Osteoblast (primary cell): ENCODE results near the gene UNC13C. TPM values are rescaled to one million over a fixed set of nuclear protein-coding genes. Genes with fewer than 3 reads are reported as not detected.

Source experiments
- DNase-seq: peaks from one replicate; pipeline ENCODE4 v3.0.0; 2011; ENCODE audit warnings: low spot score, mixed read lengths; ENCODE audit not compliant: insufficient read length; ENCODE audit errors: missing footprints
- H2AFZ ChIP-seq: 2 replicates; pipeline ENCODE4 v1.6.0; 2011; ENCODE audit warnings: mild to moderate bottlenecking, low read length
- H3K27ac ChIP-seq: 2 replicates; pipeline ENCODE4 v1.5.1; 2011; ENCODE audit warnings: mild to moderate bottlenecking, low read depth, low read length, moderate library complexity
- H3K27me3 ChIP-seq: 2 replicates; pipeline ENCODE4 v1.6.0; 2012; ENCODE audit warnings: mild to moderate bottlenecking, control low read depth, inconsistent platforms, low read length, moderate library complexity; ENCODE audit not compliant: insufficient read depth
- H3K36me3 ChIP-seq: 2 replicates; pipeline ENCODE4 v1.5.1; 2011; ENCODE audit warnings: mild to moderate bottlenecking, low read length, control low read depth, moderate library complexity; ENCODE audit not compliant: insufficient read depth
- H3K4me1 ChIP-seq: 2 replicates; pipeline ENCODE4 v1.5.1; 2011; ENCODE audit warnings: mild to moderate bottlenecking, low read length, control low read depth, moderate library complexity; ENCODE audit not compliant: insufficient read depth
- H3K4me2 ChIP-seq: 2 replicates; pipeline ENCODE4 v1.6.0; 2011; ENCODE audit warnings: mild to moderate bottlenecking, low read length; ENCODE audit not compliant: insufficient read depth
- H3K4me3 ChIP-seq: fragments of 200-600 bp; sonication (generic); 3 replicates; pipeline ENCODE4 v1.5.1; 2012; ENCODE audit warnings: mild to moderate bottlenecking, low read length, inconsistent platforms; ENCODE audit not compliant: insufficient read depth
- H3K79me2 ChIP-seq: 2 replicates; pipeline ENCODE4 v1.6.0; 2012; ENCODE audit warnings: mild to moderate bottlenecking, low read length, control low read depth, inconsistent platforms; ENCODE audit not compliant: insufficient read depth
- H3K9me3 ChIP-seq: 2 replicates; pipeline ENCODE4 v1.5.1; 2011; ENCODE audit warnings: low read depth, low read length, control low read depth
- H4K20me1 ChIP-seq: 2 replicates; pipeline ENCODE4 v1.6.0; 2012; ENCODE audit warnings: mild to moderate bottlenecking, low read length, control low read depth; ENCODE audit not compliant: insufficient read depth
- CTCF ChIP-seq: IDR thresholded peaks from 2 replicates; pipeline ENCODE4 v1.5.1; 2011; ENCODE audit warnings: mild to moderate bottlenecking, low read depth, low read length, moderate library complexity; ENCODE audit errors: extremely low read depth
- total RNA-seq: library from RNA; depleted of rRNA; stranded (reverse); fragments of >200 nt; gene quantifications from 2 replicates; pipeline ENCODE4 v1.2.3, GENCODE V29; 2012

The UNC13C gene
- total RNA-seq, 1 donor = not detected

GRCh38 chr15:54029081-54029480 lies 50.8 kb downstream of the UNC13C start:
- Histone ChIP-seq H2AFZ (no peak overlapping the region), H3K4me2 (no peak overlapping the region), H3K27ac (no peak overlapping the region), H4K20me1 (no peaks in the 10 kb centered on the region), H3K4me3 (no peak overlapping the region), H3K79me2 (no peaks in the 10 kb centered on the region), H3K9me3 (peaks cover 2% of the 10 kb centered on the region), H3K4me1 (no peaks in the 10 kb centered on the region), H3K27me3 (no peaks in the 10 kb centered on the region), H3K36me3 (no peaks in the 10 kb centered on the region)
- no peak for DNase-seq
- TF ChIP-seq CTCF = no peak

- Histone ChIP-seq H3K4me1 (no peaks in the 10 kb centered on the region), H2AFZ (no peak overlapping the region), H3K4me3 (no peak overlapping the region), H3K9me3 (peaks cover 2% of the 10 kb centered on the region), H3K36me3 (no peaks in the 10 kb centered on the region), H3K27me3 (no peaks in the 10 kb centered on the region), H3K79me2 (no peaks in the 10 kb centered on the region), H3K4me2 (no peak overlapping the region), H3K27ac (no peak overlapping the region), H4K20me1 (no peaks in the 10 kb centered on the region)
- no peak for TF ChIP-seq CTCF
- no peak for DNase-seq
Measured at GRCh38 chr15:54032066-54032465, 53.8 kb downstream of the UNC13C start.

GRCh38 chr15:54033356-54033860 lies 55.2 kb downstream of the UNC13C start:
- no peak for TF ChIP-seq CTCF
- no peak overlapping the region for H3K27ac ChIP-seq
- no peak for DNase-seq
- no peak overlapping the region for H3K4me3 ChIP-seq
- no peaks in the 10 kb centered on the region for H4K20me1 ChIP-seq
- H3K4me1 ChIP-seq = no peaks in the 10 kb centered on the region
- H3K27me3 ChIP-seq = no peaks in the 10 kb centered on the region
- no peaks in the 10 kb centered on the region for H3K79me2 ChIP-seq
- peaks cover 2% of the 10 kb centered on the region for H3K9me3 ChIP-seq
- H2AFZ ChIP-seq = no peak overlapping the region
- H3K4me2 ChIP-seq = no peak overlapping the region
- no peaks in the 10 kb centered on the region for H3K36me3 ChIP-seq

- Histone ChIP-seq H3K4me3 (no peak overlapping the region), H2AFZ (no peak overlapping the region), H4K20me1 (no peaks in the 10 kb centered on the region), H3K4me2 (no peak overlapping the region), H3K27me3 (no peaks in the 10 kb centered on the region), H3K9me3 (peaks cover 2% of the 10 kb centered on the region), H3K4me1 (no peaks in the 10 kb centered on the region), H3K27ac (no peak overlapping the region), H3K36me3 (no peaks in the 10 kb centered on the region), H3K79me2 (no peaks in the 10 kb centered on the region)
- no peak for TF ChIP-seq CTCF
- no peak for DNase-seq
Measured at GRCh38 chr15:54033869-54034458, 55.7 kb downstream of the UNC13C start.
